Naive B cell (primary cell): Measurements from ENCODE around the gene PSMC3. TPM values are rescaled to one million over a fixed set of nuclear protein-coding genes. Genes with fewer than 3 reads are reported as not detected.

ENCODE experiments used
- ATAC-seq, 2 donors: fragments of 150-1000 bp; cut with Tn5 transposase; 2 replicates each; pipeline ENCODE4 v1.10.0; 2021; ENCODE audit warnings: low read depth in 2 of 2, mild to moderate bottlenecking in 2 of 2, moderate library complexity in 2 of 2
- DNase-seq: peaks from one replicate; pipeline ENCODE4 v3.0.0; 2022
- H3K27ac Mint-ChIP-seq, 6 donors: one replicate each; pipeline ENCODE4 v1.8.0; 2020 to 2022; ENCODE audit warnings: mild to moderate bottlenecking in 6 of 6, mixed read lengths in 6 of 6, moderate library complexity in 5 of 6, inconsistent platforms in 2 of 6
- H3K27me3 Mint-ChIP-seq, 3 donors: one replicate each; pipeline ENCODE4 v1.8.0; 2021 to 2022; ENCODE audit warnings: mixed read lengths in 3 of 3, mild to moderate bottlenecking in 1 of 3
- H3K36me3 Mint-ChIP-seq, 2 donors: one replicate each; pipeline ENCODE4 v1.8.0; 2020 to 2022; ENCODE audit warnings: mixed read lengths in 2 of 2, inconsistent platforms in 1 of 2, mild to moderate bottlenecking in 1 of 2
- H3K4me1 Mint-ChIP-seq, 3 donors: one replicate each; pipeline ENCODE4 v1.8.0; 2020 to 2022; ENCODE audit warnings: mixed read lengths in 3 of 3, inconsistent platforms in 1 of 3, mild to moderate bottlenecking in 1 of 3, moderate library complexity in 1 of 3
- H3K4me3 Mint-ChIP-seq, 8 donors: one replicate each; pipeline ENCODE4 v1.8.0; 2020 to 2022; ENCODE audit warnings: mild to moderate bottlenecking in 8 of 8, mixed read lengths in 8 of 8, moderate library complexity in 8 of 8, inconsistent platforms in 2 of 8
- H3K9me3 Mint-ChIP-seq, 7 donors: one replicate each; pipeline ENCODE4 v1.8.0; 2020 to 2022; ENCODE audit warnings: mixed read lengths in 7 of 7, mild to moderate bottlenecking in 5 of 7, inconsistent platforms in 2 of 7, moderate library complexity in 1 of 7
- polyA plus RNA-seq, 6 donors: library from polyadenylated mRNA; unstranded; fragments of 300-500 nt; fragmentation: Illumina TruSeq; gene quantifications; one replicate each; pipeline ENCODE4 v1.2.3, GENCODE V29; 2021; ENCODE audit warnings: low read depth in 6 of 6

PSMC3 gene
- polyA plus RNA-seq, 6 donors from 2014 or later: 78.6 to 109 (median 95.1) TPM

DNA sequence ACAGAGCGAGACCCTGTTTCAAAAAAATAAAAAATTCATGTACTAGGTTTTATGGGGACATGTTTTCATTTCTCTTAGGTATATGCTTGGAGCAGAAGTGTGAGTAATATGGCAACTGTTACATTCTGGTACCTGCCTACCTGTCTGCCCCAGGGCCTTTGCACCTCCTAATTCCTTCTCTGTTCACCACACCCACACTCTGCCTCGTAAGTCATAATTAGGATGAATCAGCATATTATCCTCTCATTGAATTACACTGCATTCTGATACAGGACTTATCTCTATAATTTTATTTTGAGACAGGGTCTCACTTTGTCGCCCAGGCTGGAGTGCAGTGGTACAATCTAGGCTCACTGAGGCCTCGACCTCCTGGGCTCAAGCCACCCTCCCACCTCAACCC lies 25.8 kb upstream of the PSMC3 start:
- H3K27ac Mint-ChIP-seq: peak overlapping the region in 2 of 6 donors; percentile 15 to 42
- DNase-seq (no peak), ATAC-seq (no peak)
- H3K9me3 Mint-ChIP-seq: no peaks in the 10 kb centered on the region
- no peaks in the 10 kb centered on the region for H3K36me3 Mint-ChIP-seq
- H3K27me3 Mint-ChIP-seq: no peaks in the 10 kb centered on the region
- no peak overlapping the region for H3K4me3 Mint-ChIP-seq
- H3K4me1 Mint-ChIP-seq: peaks cover 3 to 6% (median 6%) of the 10 kb centered on the region in 3 donors

DNA sequence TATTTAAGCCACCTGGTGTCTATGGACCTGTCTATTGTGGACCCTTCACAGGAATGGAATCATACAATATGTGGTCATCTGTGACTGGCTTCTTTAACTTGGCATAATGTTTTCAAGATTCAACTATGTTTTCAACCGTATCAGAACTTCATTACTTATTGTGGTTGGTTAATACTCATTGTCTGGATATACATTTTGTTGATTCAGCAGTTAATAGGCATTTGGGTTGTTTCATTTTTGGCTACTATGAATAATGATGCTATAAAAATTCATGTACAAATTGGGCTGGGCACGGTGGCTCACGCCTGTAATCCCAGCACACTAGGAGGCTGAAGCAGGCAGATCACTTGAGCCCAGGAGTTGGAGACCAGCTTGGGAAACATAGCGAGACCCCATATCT lies 25.2 kb upstream of the PSMC3 start:
- H3K4me1 Mint-ChIP-seq: peaks cover 3 to 6% (median 6%) of the 10 kb centered on the region in 3 donors
- H3K27ac Mint-ChIP-seq: no peak overlapping the region
- H3K27me3 Mint-ChIP-seq: no peaks in the 10 kb centered on the region

DNA sequence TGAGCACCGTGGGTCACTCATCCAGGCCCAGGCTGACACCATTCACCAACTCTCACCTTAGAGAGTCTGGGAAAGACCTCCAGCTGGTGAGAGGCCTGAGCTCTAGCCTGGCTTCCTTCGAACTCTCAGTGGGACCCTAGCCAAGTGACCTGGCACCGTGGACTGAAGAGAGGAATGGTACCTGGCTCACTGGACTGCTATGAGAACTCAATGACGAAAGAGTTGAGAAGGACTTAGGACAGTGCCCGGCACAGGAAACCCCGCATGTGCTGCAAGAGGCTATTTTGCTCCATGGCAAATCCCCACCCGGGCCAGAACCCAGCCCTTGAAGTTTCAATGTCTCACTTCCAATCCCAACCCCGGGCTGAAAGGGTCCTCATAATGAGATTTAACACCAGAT lies 23.3 kb upstream of the PSMC3 start:
- DNase-seq: no peak
- H3K4me3 Mint-ChIP-seq: no peak overlapping the region
- H3K36me3 Mint-ChIP-seq: no peaks in the 10 kb centered on the region
- H3K27me3 Mint-ChIP-seq: no peaks in the 10 kb centered on the region
- H3K9me3 Mint-ChIP-seq: no peaks in the 10 kb centered on the region
- H3K27ac Mint-ChIP-seq: no peak overlapping the region
- peaks cover 3 to 6% (median 6%) of the 10 kb centered on the region in 3 donors for H3K4me1 Mint-ChIP-seq
- no peak for ATAC-seq

More for the DNA sequence above, 25.2 kb upstream of the PSMC3 start:
- Mint-ChIP-seq H3K4me3 (no peak overlapping the region), H3K9me3 (no peaks in the 10 kb centered on the region), H3K36me3 (no peaks in the 10 kb centered on the region)
- DNase-seq (no peak), ATAC-seq (no peak)

DNA sequence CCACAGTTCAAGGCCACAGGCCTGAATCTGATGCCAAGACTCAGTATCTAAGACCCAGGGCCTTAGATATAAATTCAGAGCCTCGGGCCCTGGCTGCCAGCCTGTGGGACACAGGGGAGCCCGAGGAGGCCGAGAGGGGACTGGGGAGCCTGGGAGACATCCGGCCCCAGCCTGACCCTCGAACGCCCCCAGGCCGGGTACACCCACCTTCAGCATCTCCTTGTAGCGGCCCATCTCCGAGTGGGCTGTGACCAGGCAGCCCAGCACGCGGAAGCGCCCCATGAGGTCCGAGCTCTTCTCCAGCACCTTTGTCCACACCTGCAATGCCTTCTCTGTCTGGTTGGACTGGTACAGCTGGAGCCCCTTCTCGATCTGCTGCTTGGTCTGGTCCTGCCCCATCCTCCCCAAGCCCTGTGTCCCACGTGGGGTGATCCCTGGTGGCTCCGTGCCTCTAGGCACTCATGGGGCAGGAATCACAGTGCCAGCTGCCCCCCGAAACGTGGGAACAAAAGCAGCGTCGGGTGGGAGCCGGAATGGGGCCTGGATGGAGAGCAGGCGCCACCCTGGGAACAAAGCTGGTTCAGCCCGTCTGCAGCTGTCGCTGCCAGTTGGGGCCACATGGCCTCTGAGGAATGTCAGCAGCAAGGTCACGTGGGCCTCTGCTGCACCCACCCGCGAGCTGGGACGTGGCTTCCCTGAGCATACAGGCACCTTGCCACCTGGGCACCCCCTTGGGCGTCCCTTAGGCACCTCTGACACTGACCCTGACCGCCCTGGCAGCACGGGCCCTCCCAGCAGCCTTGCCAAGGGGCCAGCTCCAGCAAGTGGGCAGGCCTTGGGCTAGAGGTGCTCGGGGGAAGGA lies 22.6 kb upstream of the PSMC3 start, which contains the start of gene RAPSN:
Gene RAPSN (minus strand): TSS at position 571 of the 862 bp plus-strand sequence. CDS start 172 bp downstream, at position 399.
- peaks cover 0 to under 1% (median under 1%) of the 10 kb centered on the region in 3 donors for H3K4me1 Mint-ChIP-seq
- no peak within 1 kb of the TSS for H3K4me3 Mint-ChIP-seq
- DNase-seq: no peak
- H3K27ac Mint-ChIP-seq: no peak within 1 kb of the TSS
- no peak for ATAC-seq
- H3K27me3 Mint-ChIP-seq: no peaks in the 10 kb centered on the region
- H3K9me3 Mint-ChIP-seq: no peaks in the 10 kb centered on the region
- no peaks in the 10 kb centered on the region for H3K36me3 Mint-ChIP-seq

DNA sequence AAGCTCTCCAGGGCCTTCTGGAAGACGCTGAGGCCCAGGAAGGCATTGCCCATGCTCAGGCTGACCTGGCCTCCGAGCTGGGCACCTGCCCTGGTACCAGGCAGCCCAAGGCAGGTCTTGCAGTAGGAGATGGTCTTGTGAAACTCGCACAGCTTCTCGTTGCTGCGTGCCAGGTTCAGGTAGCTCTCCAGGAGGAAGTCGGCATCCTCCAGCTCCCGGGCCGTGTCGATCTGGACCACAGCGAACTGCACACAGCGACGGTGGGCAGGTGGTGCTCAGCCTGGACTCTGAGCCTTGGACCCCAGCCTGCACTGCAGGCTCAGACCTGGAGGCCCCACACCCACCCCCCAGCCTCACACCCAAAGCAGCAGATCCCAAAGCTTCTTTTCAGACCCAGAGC lies 21.7 kb upstream of the PSMC3 start:
- H3K9me3 Mint-ChIP-seq: no peaks in the 10 kb centered on the region
- no peak overlapping the region for H3K27ac Mint-ChIP-seq
- no peak overlapping the region for H3K4me3 Mint-ChIP-seq
- no peaks in the 10 kb centered on the region for H3K36me3 Mint-ChIP-seq
- no peaks in the 10 kb centered on the region for H3K27me3 Mint-ChIP-seq
- H3K4me1 Mint-ChIP-seq: no peaks in the 10 kb centered on the region
- no peak for DNase-seq
- no peak for ATAC-seq

DNA sequence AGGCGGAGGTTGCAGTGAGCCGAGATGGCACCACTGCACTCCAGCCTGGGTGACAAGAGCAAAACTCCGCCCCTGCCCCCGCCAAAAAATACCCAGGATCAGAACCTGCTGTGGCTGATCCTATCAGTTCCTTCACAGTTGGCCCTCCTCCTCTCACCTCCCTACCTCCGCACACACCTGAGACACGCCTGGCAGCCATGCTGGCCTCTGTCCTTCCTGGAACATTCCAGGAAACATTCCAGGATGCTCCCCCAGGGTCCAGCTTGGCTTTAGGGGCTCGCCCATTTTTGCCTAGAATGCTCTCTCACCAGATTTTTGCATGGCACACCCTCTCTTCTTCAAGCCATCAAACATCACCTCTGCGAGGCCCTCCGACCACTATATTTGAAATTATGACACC lies 20.6 kb upstream of the PSMC3 start:
- Mint-ChIP-seq H3K27me3 (no peaks in the 10 kb centered on the region), H3K27ac (peak overlapping the region in 1 of 6 donors; percentile 18), H3K4me1 (no peaks in the 10 kb centered on the region), H3K36me3 (no peaks in the 10 kb centered on the region), H3K4me3 (no peak overlapping the region), H3K9me3 (no peaks in the 10 kb centered on the region)
- ATAC-seq: no peak
- DNase-seq: no peak

DNA sequence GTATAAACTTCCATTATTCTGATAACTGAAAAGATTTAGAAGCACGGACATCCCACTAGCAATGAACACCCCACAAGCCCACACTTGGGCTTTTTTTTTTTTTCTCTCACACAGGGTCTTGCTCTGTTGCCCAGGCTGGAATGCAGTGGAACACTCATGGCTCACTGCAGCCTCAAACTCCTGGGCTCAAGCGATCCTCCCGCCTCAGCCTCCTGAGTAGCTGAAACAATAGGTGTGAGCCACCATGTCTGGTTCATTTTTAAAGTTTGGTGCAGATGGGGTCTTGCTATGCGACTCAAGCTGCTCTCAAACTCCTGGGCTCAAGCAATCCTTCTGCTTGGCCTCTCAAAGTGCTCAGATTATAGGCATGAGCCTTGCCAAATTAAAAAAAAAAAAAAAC lies 19.6 kb upstream of the PSMC3 start:
- no peaks in the 10 kb centered on the region for H3K9me3 Mint-ChIP-seq
- H3K27ac Mint-ChIP-seq: no peak overlapping the region
- H3K4me1 Mint-ChIP-seq: no peaks in the 10 kb centered on the region

DNA sequence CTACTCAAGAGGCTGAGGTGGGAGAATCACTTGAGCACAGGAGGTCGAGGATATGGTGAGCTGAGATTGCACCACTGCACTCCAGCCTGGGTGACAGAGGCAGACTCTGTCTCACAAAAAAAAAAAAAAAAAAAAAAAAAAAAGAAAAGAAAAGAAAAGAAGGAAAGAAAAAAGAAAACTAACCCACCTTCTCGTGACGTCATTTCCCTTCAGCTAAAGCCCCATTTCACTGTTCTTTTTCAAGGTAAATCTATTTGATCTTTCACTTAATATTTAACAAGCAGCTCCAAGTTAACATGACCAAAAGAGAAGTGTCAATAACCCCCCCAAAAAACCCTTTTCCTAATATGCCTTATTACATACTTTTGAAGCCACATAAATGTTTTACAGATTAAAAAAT lies 17.6 kb upstream of the PSMC3 start:
- no peaks in the 10 kb centered on the region for H3K27me3 Mint-ChIP-seq
- no peaks in the 10 kb centered on the region for H3K9me3 Mint-ChIP-seq
- ATAC-seq (no peak), DNase-seq (no peak)
- no peaks in the 10 kb centered on the region for H3K36me3 Mint-ChIP-seq
- no peaks in the 10 kb centered on the region for H3K4me1 Mint-ChIP-seq
- H3K4me3 Mint-ChIP-seq: no peak overlapping the region
- no peak overlapping the region for H3K27ac Mint-ChIP-seq

More for the DNA sequence above, 19.6 kb upstream of the PSMC3 start:
- DNase-seq: no peak
- Mint-ChIP-seq H3K4me3 (no peak overlapping the region), H3K27me3 (no peaks in the 10 kb centered on the region), H3K36me3 (no peaks in the 10 kb centered on the region)
- ATAC-seq: no peak

DNA sequence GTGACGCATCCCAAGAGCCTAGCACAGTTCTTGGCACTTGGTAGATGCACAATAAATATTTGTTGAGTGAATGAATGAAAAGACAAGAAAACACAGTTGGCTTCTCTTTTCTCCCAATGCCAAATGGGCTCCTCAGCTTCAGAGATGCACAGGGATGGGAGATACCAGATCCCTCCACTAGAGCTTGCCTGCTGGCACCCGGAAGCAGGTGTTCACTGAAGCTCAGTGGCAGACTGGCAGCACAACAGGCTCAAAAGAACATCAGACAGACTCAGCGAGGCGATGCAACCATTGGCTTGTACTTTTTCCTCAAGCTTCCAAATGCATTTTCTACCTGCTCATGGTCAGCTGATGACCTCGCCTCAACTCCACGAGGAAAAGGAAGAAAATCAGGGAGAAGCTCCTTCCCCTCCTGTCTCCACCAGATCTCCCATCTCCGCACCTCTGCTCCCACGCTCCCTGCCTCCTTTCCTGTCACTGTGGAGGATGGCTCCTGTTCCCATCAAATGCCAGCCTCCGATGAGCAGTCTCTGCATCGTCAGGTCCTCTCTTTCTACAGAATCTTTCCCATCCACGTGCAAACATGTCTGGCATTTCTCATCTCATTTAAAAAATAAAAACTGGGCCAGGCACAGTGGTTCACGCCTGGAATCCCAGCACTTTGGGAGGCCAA lies 16.9 kb upstream of the PSMC3 start:
- peak overlapping the region in 1 of 8 donors; percentile 84 for H3K4me3 Mint-ChIP-seq
- H3K27ac Mint-ChIP-seq: no peak overlapping the region
- H3K9me3 Mint-ChIP-seq: no peaks in the 10 kb centered on the region
- no peaks in the 10 kb centered on the region for H3K36me3 Mint-ChIP-seq
- no peak for DNase-seq
- H3K27me3 Mint-ChIP-seq: no peaks in the 10 kb centered on the region
- H3K4me1 Mint-ChIP-seq: no peaks in the 10 kb centered on the region
- ATAC-seq: no peak

DNA sequence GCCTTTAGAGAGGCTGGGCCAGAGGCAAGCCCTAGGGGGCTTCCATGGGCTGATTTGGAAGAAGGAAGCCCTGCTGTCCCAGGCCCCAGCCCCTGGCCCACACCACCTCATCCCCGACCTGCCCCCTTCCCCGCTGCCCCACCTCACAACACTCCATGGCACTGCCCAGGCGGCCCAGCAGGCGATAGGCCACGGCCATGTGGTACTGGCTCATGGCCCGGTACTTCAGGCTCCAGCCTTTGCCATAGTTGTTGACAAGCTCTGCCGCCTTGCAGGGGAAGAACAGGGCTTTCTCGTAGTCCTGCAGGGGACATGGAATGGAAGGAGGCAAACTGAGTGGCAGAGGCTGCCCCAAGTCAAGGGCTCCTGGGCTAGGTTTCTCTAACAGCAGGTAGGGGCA lies 16.3 kb upstream of the PSMC3 start:
- Mint-ChIP-seq H3K27ac (no peak overlapping the region), H3K9me3 (no peaks in the 10 kb centered on the region), H3K27me3 (no peaks in the 10 kb centered on the region), H3K4me3 (no peak overlapping the region), H3K36me3 (no peaks in the 10 kb centered on the region), H3K4me1 (no peaks in the 10 kb centered on the region)
- no peak for DNase-seq
- ATAC-seq: no peak

DNA sequence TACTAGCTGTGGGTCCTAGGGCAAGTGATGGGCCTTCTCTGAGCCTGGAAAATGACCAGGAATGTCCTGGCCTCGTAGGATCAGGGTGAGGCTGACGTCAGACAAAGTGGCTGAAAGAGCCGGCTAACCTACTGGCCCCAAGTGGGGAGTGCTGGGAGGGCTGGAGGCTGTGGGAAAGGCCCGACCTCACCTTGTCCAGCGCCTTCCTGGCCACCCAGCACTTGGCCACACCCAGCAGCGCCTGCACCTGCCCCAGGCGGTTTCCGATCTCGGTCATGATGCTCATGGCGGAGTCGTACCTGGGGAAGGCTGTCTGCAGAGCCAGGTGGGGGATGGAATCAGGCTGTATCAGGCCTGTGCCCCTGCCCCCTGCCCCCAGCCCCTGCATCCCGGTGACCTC lies 15.2 kb upstream of the PSMC3 start:
- Mint-ChIP-seq H3K4me3 (no peak overlapping the region), H3K36me3 (no peaks in the 10 kb centered on the region), H3K4me1 (no peaks in the 10 kb centered on the region), H3K27ac (no peak overlapping the region), H3K9me3 (peaks cover 0 to 2% (median 0%) of the 10 kb centered on the region in 7 donors), H3K27me3 (no peaks in the 10 kb centered on the region)
- ATAC-seq (no peak), DNase-seq (no peak)

DNA sequence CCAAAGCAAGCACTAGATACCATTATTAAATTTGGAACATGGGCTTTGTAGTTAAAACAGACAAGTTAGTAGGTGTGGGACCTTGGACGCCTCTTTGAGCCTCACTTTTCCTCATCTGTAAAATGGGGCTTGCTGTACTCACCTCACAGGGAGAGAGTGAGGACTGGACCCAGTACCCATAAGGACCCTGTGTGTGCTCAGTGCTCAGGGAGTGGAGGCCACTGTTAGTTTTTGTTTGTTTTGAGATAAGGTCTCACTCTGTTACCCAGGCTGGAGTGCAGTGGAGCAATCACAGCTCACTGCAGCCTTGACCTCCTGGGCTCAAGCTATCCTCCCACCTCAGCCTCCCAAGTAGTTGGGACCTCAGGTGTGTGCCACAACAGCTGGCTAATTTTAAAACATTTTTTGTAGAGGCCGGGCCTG lies 13.8 kb upstream of the PSMC3 start:
- Mint-ChIP-seq H3K4me1 (no peaks in the 10 kb centered on the region), H3K27me3 (no peaks in the 10 kb centered on the region), H3K9me3 (peaks cover 0 to 2% (median 0%) of the 10 kb centered on the region in 7 donors), H3K36me3 (no peaks in the 10 kb centered on the region), H3K27ac (no peak overlapping the region), H3K4me3 (no peak overlapping the region)
- DNase-seq (no peak), ATAC-seq (no peak)

DNA sequence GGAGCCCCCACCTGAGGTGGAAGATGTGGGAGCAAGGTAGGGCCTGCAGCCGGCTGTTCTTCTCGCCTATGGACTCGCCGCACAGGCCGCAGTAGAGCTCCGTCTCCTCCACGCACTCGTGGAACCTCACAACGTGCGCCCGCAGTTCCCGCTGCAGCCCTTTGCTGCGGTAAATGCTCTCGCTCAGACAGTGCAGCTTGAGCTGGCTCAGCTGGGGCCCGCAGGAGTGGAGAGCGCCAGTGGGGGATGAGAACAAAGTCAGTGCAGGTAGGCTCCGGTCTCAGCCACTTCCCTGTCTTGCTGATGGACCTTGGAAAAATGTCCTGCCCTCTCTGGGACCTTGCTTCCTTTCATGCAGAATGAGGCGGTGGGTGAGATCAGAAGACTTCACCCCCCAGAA lies 12.5 kb upstream of the PSMC3 start:
- H3K27ac Mint-ChIP-seq: no peak overlapping the region
- ATAC-seq (no peak), DNase-seq (no peak)
- H3K9me3 Mint-ChIP-seq: peaks cover 0 to 2% (median 0%) of the 10 kb centered on the region in 7 donors
- H3K4me3 Mint-ChIP-seq: no peak overlapping the region
- H3K4me1 Mint-ChIP-seq: no peaks in the 10 kb centered on the region
- no peaks in the 10 kb centered on the region for H3K27me3 Mint-ChIP-seq
- no peaks in the 10 kb centered on the region for H3K36me3 Mint-ChIP-seq
